HCT116 (cell line): Measurements from ENCODE around the gene DRICH1.

Experiments
- CEBPB ChIP-seq: IDR thresholded peaks from 2 replicates; pipeline ENCODE4 v1.6.1; 2012; ENCODE audit warnings: low read depth
- CTCF ChIP-seq, 3 experiments: fragments of 200-600 bp in 1 of 3; sonication (generic) in 1 of 3; IDR thresholded peaks in 2 of 3; conservative IDR thresholded peaks in 1 of 3; 2 replicates each; pipeline ENCODE4 v1.5.1; 2012 to 2017; ENCODE audit warnings: low read depth in 2 of 3, low read length in 2 of 3, antibody characterized with exemption in 1 of 3, borderline replicate concordance in 1 of 3, control low read depth in 1 of 3, mild to moderate bottlenecking in 1 of 3, mixed read lengths in 1 of 3, mixed run types in 1 of 3, moderate library complexity in 1 of 3; ENCODE audit not compliant: insufficient read depth in 1 of 3
- ELF1 ChIP-seq: IDR thresholded peaks from 2 replicates; pipeline ENCODE4 v1.6.1; 2012; ENCODE audit warnings: low read depth, borderline replicate concordance
- EZH2 ChIP-seq: fragments of 200-600 bp; sonication (generic); IDR thresholded peaks from 2 replicates; pipeline ENCODE4 v1.6.1; 2017; ENCODE audit warnings: antibody characterized with exemption, mixed run types
- EZH2phosphoT487 ChIP-seq: fragments of 200-600 bp; IDR thresholded peaks from 2 replicates; pipeline ENCODE4 v1.6.1; 2018; ENCODE audit warnings: antibody characterized with exemption, borderline replicate concordance
- MAX ChIP-seq: IDR thresholded peaks from 2 replicates; pipeline ENCODE4 v1.6.1; 2012
- POLR2A ChIP-seq: IDR thresholded peaks from 2 replicates; pipeline ENCODE4 v1.7.0; 2011; ENCODE audit warnings: borderline replicate concordance; ENCODE audit not compliant: insufficient read depth, insufficient read length; ENCODE audit errors: extremely low read depth
- POLR2AphosphoS5 ChIP-seq: IDR thresholded peaks from 2 replicates; pipeline ENCODE4 v1.6.1; 2011; ENCODE audit warnings: mild to moderate bottlenecking, low read depth, low read length, moderate library complexity
- RAD21 ChIP-seq: IDR thresholded peaks from 2 replicates; pipeline ENCODE4 v1.6.1; 2012; ENCODE audit warnings: low read depth, mild to moderate bottlenecking
- SRF ChIP-seq: IDR thresholded peaks from 2 replicates; pipeline ENCODE4 v1.6.1; 2012; ENCODE audit warnings: low read depth
- YY1 ChIP-seq: IDR thresholded peaks from 2 replicates; pipeline ENCODE4 v1.6.1; 2011; ENCODE audit warnings: low read length, low read depth, moderate library complexity, mild to moderate bottlenecking; ENCODE audit not compliant: insufficient replicate concordance; ENCODE audit errors: extremely low read depth
- TF ChIP-seq, protein P1 (sequence below): IDR thresholded peaks from 2 replicates; pipeline ENCODE4 v1.6.1; 2011; ENCODE audit warnings: mild to moderate bottlenecking, low read length, moderate library complexity; ENCODE audit not compliant: insufficient replicate concordance; ENCODE audit errors: extremely low read depth
- TF ChIP-seq, protein P2 (sequence below): IDR thresholded peaks from 2 replicates; pipeline ENCODE4 v1.6.1; 2012; ENCODE audit warnings: low read depth

DNA sequence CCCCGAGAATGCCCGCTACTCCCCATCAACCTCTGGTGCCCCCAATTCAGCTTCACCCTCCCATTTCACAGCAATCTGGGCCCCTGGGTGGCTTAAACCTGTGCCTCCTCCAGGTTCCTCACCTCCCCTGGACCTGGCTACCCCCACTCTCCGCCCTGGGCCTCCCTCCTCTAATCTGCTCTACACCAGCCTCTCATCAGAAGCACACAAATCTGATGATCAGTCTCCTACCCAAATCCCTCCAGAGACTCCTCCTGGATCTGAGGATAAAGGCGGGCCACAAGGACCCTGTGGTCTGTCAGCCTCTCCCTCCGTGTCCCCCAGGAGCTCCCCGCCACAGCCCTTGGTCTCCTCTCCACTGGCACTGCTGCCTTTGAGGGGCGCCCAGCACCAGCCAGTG, 28.9 kb downstream of the DRICH1 start:
- TF ChIP-seq EZH2 (no peak), POLR2AphosphoS5 (no peak), CTCF (IDR thresholded peaks at IDR 0.05 in 2 of 3, conservative IDR thresholded peaks at IDR 0.05 in 1 of 3; ENCODE audit: borderline replicate concordance in 1 of 3, insufficient read depth in 1 of 3, low read depth in 2 of 3, low read length in 2 of 3) (no peak), MAX (no peak), EZH2phosphoT487 (no peak), CEBPB (no peak), SRF (no peak), YY1 (no peak), POLR2A (no peak), RAD21 (no peak), ELF1 (no peak)
- TF ChIP-seq, protein P1, sequence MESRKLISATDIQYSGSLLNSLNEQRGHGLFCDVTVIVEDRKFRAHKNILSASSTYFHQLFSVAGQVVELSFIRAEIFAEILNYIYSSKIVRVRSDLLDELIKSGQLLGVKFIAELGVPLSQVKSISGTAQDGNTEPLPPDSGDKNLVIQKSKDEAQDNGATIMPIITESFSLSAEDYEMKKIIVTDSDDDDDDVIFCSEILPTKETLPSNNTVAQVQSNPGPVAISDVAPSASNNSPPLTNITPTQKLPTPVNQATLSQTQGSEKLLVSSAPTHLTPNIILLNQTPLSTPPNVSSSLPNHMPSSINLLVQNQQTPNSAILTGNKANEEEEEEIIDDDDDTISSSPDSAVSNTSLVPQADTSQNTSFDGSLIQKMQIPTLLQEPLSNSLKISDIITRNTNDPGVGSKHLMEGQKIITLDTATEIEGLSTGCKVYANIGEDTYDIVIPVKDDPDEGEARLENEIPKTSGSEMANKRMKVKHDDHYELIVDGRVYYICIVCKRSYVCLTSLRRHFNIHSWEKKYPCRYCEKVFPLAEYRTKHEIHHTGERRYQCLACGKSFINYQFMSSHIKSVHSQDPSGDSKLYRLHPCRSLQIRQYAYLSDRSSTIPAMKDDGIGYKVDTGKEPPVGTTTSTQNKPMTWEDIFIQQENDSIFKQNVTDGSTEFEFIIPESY = no peak
- TF ChIP-seq, protein P2, sequence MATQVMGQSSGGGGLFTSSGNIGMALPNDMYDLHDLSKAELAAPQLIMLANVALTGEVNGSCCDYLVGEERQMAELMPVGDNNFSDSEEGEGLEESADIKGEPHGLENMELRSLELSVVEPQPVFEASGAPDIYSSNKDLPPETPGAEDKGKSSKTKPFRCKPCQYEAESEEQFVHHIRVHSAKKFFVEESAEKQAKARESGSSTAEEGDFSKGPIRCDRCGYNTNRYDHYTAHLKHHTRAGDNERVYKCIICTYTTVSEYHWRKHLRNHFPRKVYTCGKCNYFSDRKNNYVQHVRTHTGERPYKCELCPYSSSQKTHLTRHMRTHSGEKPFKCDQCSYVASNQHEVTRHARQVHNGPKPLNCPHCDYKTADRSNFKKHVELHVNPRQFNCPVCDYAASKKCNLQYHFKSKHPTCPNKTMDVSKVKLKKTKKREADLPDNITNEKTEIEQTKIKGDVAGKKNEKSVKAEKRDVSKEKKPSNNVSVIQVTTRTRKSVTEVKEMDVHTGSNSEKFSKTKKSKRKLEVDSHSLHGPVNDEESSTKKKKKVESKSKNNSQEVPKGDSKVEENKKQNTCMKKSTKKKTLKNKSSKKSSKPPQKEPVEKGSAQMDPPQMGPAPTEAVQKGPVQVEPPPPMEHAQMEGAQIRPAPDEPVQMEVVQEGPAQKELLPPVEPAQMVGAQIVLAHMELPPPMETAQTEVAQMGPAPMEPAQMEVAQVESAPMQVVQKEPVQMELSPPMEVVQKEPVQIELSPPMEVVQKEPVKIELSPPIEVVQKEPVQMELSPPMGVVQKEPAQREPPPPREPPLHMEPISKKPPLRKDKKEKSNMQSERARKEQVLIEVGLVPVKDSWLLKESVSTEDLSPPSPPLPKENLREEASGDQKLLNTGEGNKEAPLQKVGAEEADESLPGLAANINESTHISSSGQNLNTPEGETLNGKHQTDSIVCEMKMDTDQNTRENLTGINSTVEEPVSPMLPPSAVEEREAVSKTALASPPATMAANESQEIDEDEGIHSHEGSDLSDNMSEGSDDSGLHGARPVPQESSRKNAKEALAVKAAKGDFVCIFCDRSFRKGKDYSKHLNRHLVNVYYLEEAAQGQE = no peak
